CD4-positive, alpha-beta T cell treated with Interleukin-4 for 4 hours (primary cell): ENCODE results near the gene C13orf42.

Experiments used
- DNase-seq: peaks from one replicate; pipeline ENCODE4 v3.0.0-alpha.2; 2020

The C13orf42 gene

GRCh38 chr13:51063909-51064308, 47.2 kb downstream of the C13orf42 start:
- DNase-seq = no peak

GRCh38 chr13:51058461-51059167, 52.5 kb downstream of the C13orf42 start:
- no peak for DNase-seq

- no peak for DNase-seq
Measured at GRCh38 chr13:51057906-51058305, 53.2 kb downstream of the C13orf42 start.

GRCh38 chr13:51057001-51057400, 54.1 kb downstream of the C13orf42 start:
- no peak for DNase-seq

- DNase-seq = no peak
Measured at GRCh38 chr13:51052581-51052980, 58.5 kb downstream of the C13orf42 start.

- DNase-seq = no peak
Measured at GRCh38 chr13:51050021-51050830, 60.8 kb downstream of the C13orf42 start.

- DNase-seq = no peak
Measured at GRCh38 chr13:51048616-51049015, 62.5 kb downstream of the C13orf42 start.

GRCh38 chr13:51048166-51048461, 63.0 kb downstream of the C13orf42 start:
- no peak for DNase-seq

GRCh38 chr13:51047434-51048165, 63.5 kb downstream of the C13orf42 start:
- DNase-seq = no peak

- DNase-seq = no peak
Measured at GRCh38 chr13:51045451-51045850, 65.6 kb downstream of the C13orf42 start.

- DNase-seq = no peak
Measured at GRCh38 chr13:51044023-51044665, 66.9 kb downstream of the C13orf42 start.

- no peak for DNase-seq
Measured at GRCh38 chr13:51043310-51043709, 67.8 kb downstream of the C13orf42 start.

- DNase-seq = no peak
Measured at GRCh38 chr13:51041710-51042109, 69.4 kb downstream of the C13orf42 start.

- DNase-seq = no peak
Measured at GRCh38 chr13:51041126-51041525, 69.9 kb downstream of the C13orf42 start.

GRCh38 chr13:51040431-51040830, 70.6 kb downstream of the C13orf42 start:
- no peak for DNase-seq

- no peak for DNase-seq
Measured at GRCh38 chr13:51036418-51036817, 74.7 kb downstream of the C13orf42 start.

GRCh38 chr13:51035978-51036377, 75.1 kb downstream of the C13orf42 start:
- no peak for DNase-seq

GRCh38 chr13:51035469-51035868, 75.6 kb downstream of the C13orf42 start:
- no peak for DNase-seq

- no peak for DNase-seq
Measured at GRCh38 chr13:51034906-51035305, 76.2 kb downstream of the C13orf42 start.

GRCh38 chr13:51033421-51034185, 77.5 kb downstream of the C13orf42 start:
- no peak for DNase-seq

GRCh38 chr13:51032831-51033230, 78.2 kb downstream of the C13orf42 start:
- no peak for DNase-seq
